ENCODE measurements around the gene RANBP9.

The RANBP9 gene

GRCh38 chr6:13710552-13711323 is 897 bp downstream of the RANBP9 start:
- DNase-seq (ENCODE audit: low spot score), result peak; percentile 42

GRCh38 chr6:13709689-13710551 is 1.7 kb downstream of the RANBP9 start:
- peak; percentile 75 for DNase-seq (ENCODE audit: low spot score)

DNA sequence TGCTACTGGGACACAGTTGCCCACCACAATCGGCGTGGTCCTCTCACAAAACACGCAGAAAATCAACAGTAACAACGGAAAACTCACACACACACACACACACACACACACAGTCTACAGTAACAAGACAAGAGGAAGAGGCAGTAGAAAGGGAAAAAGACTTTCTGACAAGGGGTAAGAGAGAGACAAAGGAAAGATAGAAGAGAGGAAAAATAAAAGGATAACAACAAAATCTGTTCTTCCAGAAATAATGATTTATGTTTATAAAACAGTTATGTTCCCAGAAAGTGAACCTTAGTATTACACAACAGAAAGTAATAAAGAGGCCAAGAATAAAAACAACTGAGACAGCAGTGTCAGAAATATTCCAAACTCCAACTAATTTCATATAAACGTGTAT is 2.9 kb downstream of the RANBP9 start:
- peak; percentile 18 for DNase-seq (ENCODE audit: low spot score)

GRCh38 chr6:13703496-13703895 is 8.1 kb downstream of the RANBP9 start:
- DNase-seq (ENCODE audit: low spot score), result no peak

DNA sequence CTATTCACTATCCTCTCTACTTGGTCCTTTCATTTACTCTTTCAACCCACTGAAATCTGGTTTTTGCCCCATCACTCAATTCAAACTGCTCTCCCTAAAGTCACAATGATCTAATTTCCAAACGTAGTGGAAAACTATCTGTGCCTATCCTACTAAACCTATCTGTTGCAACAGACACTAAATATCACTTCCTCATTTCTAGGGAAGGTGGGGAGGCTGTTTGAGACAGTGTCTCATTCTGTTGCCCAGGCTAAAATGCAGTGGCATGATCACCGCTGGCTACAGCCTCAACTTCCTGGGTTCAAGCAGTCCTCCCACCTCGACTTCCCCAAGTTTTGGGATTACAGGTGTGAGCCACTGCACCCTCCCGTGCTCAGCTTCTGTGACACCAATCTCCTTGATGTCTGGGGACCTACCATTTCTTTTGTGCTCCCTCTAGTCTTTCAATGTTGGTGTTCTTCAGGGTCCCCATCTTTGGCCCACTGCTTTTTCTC is 8.8 kb downstream of the RANBP9 start:
- no peak for DNase-seq (ENCODE audit: low spot score)

DNA sequence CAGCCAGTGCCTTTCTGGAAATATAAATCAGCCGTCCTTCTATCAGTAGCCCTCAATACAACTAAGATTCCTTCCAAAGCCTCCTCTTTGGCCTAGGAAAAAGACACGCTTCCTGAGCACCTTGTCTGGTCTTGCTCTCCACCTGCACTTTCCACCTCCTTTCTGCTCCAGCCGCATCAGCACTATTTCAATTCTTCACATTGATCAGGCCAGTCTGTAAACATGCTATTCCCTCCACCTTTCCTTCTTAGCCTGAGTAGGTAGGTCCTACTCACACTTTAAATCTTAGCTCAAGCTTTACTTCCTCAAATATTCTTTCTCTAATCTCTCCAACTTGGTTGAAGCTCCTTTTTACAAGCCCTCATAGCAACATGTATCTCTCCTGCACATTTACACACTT is 11.4 kb downstream of the RANBP9 start:
- DNase-seq (ENCODE audit: low spot score), result no peak

GRCh38 chr6:13698715-13699114 is 12.9 kb downstream of the RANBP9 start:
- no peak for DNase-seq (ENCODE audit: low spot score)

- no peak for DNase-seq (ENCODE audit: low spot score)
Observed at GRCh38 chr6:13697857-13698256, 13.8 kb downstream of the RANBP9 start.

DNA sequence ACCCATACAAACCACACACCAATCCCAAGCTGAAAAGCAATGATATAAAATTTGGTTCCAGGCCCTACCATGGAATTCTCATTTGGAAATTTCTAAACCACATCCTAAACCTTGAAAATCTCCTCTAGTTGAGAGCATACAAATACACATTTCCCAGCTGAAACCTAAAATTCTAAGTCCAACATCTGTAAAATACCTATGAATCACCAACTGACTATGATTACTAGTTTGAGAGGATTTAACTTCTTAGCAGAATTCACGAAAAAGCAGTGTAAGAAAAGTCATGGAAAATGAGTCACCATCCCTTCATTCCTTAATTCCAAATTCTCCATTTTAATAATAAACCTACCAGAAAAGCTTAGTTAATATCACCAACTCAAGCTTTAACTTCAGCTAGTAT is 15.4 kb downstream of the RANBP9 start:
- DNase-seq (ENCODE audit: low spot score), result no peak

DNA sequence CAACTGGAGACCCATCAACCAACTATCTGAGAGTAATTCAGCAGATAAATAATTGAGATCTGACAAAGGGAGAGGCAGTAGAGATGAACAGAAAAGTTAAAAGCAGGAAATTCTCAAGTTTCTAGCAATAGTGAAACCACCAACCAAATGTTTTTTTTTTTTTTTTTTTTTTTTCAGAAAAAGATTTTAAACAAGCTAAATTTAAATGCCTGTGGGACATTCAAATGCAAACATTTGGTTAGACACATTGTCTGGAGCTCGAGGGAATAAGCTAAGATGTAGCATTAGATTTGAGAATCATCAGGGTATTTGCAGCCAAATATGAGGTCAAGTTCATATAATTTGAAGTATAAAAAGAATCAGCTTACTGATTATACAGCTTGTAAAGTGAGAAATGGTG is 16.4 kb downstream of the RANBP9 start:
- DNase-seq (ENCODE audit: low spot score), result no peak

DNA sequence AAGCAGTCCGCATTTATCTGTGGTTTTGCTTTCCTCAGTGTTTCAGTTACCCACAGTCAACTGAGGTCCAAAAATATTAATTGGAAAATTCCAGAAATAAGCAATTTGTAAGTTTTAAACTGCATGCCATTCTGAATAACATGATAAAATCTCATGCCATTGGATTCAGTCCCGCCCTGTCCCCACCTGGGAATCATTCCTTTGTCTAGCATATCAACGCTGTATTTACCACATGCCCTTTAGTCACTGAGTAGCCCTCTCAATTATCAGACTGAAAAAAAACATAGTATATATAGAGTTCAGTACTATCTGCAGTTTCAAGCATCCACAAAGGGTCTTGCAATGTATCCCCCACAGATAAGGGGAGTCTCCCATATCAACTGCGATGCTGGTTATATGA is 17.1 kb downstream of the RANBP9 start:
- no peak for DNase-seq (ENCODE audit: low spot score)

DNA sequence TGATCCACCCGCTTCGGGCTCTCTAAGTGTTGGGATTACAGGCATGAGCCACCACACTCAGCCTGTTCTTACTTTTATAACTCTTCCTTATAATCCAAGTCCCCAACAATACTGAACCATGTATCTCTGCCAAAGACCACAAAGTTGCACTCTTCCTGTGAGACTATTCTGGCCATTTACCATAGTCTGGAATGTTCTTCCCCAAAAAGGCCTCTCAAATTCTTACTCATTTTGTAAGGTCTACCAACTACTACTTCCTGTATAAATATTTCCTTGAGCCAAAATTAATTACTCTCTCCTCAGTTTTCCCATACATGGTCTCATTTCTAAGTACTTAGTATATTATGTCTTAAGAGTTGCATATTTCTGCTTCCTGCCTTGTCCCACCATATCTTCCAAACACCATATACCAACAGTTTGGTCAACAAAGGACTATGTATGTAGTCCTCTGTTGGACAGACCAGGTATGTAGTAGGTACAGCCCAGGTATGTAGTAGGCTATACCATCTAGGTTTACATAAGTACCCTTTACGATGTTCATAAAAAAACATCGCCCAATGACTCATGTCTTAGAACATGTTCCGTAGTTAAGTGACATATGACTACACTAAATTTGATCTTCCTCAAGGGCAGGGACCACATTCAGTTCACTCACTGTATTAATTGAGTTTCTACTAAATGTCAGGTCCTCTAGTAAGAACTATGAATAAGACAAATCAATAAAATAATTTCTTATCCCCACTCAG is 22.0 kb downstream of the RANBP9 start:
- DNase-seq (ENCODE audit: low spot score), result no peak

DNA sequence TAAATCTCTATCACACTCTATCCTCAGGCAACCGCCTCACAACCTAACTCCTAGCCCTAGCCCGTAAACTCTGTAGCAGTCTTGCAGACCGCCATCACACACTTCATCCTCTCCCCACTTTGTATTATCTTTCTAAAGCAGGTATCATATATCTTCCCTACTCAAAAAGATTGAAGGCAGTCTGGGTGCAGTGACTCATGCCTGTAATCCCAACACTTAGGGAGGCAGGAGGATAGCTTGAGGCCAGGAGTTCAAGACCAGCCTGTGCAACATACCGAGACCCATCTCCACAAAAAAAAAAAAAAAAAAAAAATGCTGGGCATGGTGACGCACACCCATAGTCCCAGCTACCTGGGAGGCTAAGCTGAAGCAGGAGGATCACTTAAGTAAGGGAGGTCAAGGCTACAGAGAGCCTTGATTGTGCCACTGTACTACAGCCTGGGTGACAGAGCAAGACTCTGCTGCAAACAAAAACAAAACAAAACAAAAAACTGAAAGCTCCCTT is 22.9 kb downstream of the RANBP9 start:
- no peak for DNase-seq (ENCODE audit: low spot score)

GRCh38 chr6:13687917-13688351 is 23.7 kb downstream of the RANBP9 start:
- no peak for DNase-seq (ENCODE audit: low spot score)

DNA sequence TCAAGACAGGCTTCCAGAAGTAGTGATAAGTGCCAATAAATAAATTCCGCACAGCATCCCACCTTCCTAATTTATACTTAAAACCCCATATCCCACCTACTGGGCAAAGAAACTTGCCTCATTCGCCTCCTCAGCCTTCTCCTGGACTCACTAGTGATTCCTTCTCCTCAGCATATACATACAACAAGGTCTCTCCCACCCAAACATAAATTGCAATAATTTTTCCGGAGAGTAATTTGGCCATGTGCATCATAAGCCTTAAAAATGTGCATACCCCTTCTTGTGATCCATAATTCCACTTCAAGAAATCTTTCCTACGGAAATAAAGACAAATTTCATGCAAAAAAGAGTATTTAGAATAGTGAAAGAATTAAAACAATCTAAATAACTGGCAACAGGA is 26.8 kb downstream of the RANBP9 start:
- no peak for DNase-seq (ENCODE audit: low spot score)

- DNase-seq (ENCODE audit: low spot score), result no peak
Observed at GRCh38 chr6:13683038-13683437, 28.6 kb downstream of the RANBP9 start.

DNA sequence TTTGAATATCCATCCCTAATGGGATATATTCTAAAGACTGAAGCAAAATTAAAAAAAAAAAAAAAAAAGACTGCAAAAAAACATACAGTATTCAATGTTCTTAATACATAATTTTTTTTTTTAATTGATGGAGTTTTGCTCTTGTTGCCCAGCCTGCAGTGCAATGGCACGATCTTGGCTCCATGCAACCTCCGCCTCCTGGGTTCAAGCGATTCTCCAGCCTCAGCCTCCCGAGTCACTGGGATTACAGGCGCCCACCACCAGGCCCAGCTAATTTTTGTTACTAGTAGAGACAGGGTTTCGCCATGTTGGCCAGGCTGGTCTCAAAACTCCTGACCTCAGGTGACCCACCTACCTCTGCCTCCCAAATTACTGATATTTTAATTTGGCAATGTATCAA is 29.3 kb downstream of the RANBP9 start:
- DNase-seq (ENCODE audit: low spot score), result no peak

DNA sequence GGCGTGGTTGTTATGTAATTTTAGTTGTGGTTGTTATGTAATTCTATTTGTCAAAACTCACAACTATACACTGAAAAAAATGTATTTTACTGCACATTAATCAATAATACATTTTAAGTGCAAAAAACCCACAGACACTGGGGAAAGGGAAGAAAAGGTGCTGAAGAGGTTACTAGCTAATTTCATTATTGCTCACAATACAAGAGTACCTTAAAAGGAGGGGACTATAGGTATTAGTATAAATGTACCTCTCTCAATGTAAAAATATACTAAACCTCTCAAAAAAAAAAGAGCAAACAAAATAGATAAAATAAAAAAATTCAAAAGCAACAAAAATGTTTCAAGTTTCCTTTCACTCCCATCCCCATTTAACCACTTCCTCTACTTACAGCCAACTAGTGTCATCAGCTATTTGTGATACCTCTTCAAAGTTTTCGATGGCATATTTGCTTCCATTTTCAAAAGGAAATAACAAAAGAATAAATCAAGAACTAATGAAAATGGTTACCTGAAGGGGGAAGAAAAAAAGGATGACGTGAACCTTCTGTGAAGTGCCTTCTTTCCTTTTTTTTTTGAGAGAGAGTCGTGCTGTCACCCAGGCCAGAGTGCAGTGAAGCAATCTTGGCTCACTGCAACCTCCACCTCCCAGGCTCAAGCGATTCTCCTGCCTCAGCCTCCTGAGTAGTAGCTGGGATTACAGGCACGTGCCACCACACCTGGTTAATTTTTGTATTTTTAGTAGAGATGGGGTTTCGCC is 30.2 kb downstream of the RANBP9 start:
- no peak for DNase-seq (ENCODE audit: low spot score)

DNA sequence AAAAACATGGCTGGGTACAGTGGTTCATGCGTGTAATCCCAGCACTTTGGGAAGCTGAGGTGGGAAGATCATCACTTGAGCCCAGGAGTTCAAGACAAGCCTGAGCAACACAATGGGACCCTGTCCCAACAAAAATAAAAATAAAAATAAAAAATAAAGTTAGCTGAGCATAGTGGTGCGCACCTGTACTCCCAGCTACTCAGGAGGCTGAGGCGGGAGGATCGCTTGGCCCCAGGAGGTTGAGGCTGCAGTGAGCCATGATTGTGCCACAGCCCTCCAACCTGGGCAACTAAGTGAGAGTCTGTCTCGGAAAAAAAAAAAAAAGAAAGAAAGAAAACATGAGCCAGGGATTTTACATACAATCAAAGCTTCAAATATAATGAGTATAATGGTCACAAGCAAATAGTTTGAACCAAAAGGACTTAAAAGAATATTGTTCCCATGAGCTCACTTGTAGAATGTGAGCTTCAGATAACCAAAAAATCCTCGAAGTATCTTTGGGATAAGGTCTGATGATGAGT is 31.1 kb downstream of the RANBP9 start:
- DNase-seq (ENCODE audit: low spot score), result no peak

DNA sequence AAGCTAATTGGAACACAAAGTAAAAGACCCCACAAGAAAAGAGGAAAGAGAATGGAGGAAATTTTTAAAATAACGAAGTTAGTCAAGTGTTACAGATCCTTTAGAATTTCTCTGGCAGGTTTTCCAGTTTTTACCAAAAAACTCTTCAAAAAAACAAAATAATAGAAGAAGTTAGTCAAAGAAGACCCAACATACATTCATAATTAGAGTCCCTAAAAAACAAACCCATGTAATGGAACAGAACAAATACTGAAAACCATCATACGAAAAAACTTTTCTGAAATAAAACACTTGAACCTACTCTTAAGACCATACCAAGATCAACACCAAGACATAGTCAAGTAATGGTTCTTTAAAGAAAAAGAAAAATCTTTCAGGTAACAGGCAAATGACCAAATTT is 31.6 kb downstream of the RANBP9 start:
- no peak for DNase-seq (ENCODE audit: low spot score)

DNA sequence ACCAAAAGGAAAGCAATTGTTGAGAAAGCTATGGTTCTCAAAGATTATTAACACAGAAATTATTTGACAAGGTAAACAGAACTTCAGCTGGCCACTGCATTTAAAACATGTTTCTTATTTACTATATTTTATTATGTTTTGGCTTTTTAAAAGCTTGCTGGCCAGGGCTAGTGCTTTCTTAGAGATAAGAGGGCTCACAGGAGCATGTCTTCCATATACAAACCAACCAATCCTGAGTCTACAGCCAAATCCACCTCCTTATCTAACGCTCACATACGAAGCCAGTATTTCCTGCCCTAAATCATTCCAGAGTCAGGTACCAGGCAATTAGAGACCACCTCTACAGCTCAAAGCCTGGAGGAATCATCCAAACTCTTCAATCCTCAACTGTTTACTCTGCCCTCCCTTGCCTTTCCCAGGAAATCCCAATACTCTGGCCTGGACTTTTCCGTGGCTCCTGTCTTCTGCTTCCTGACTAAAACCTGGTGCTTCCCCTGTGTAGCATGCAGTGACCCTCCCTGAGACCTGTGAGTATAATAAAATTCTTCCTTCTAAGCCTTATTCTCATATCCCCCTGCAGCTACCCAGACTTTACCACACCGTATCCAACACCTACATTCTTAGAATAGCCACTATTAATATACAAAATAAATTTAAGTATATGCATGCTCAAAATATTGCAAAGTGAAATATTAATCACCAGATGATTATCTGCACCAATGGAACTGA is 33.2 kb downstream of the RANBP9 start:
- DNase-seq (ENCODE audit: low spot score), result no peak
